ENCODE results near the gene PRIMA1. TPM values are rescaled to one million over a fixed set of nuclear protein-coding genes. Genes with fewer than 3 reads are reported as not detected.

PRIMA1 gene
- total and polyA plus RNA-seq, 2 experiments from 2014 or later, result 2.1 to 3.5 TPM

GRCh38 chr14:93727917-93728650 lies 60.2 kb downstream of the PRIMA1 start (continued):
- TF ChIP-seq CTCF (conservative IDR thresholded peaks at IDR 0.05; ENCODE audit: low read depth in 2 of 2) (no peak), ZNF331 (CRISPR knock-in tag; IDR thresholded peaks at IDR 0.05; ENCODE audit: low read depth) (no peak), EZH2 (IDR thresholded peaks at IDR 0.05; ENCODE audit: low read depth, unreplicated experiment) (no peak)

GRCh38 chr14:93727039-93727740 lies 61.1 kb downstream of the PRIMA1 start:
- Histone ChIP-seq H3K27ac (ENCODE audit: low read depth) (no peak overlapping the region), H3K36me3 (ENCODE audit: insufficient read depth) (no peaks in the 10 kb centered on the region), H3F3A (replicated peaks; ENCODE audit: low read depth) (no peaks in the 10 kb centered on the region), H3K4me2 (no peak overlapping the region), H3K27me3 (ENCODE audit: insufficient read depth) (no peaks in the 10 kb centered on the region), H3K4me1 (ENCODE audit: insufficient read depth) (no peaks in the 10 kb centered on the region), H4K20me1 (replicated peaks; ENCODE audit: insufficient read depth) (no peaks in the 10 kb centered on the region), H3K9me2 (ENCODE audit: insufficient read depth) (0 out of 2 replicates have a peak, but pooled peaks cover 3% of the 10 kb centered on the region), H2AFZ (no peak overlapping the region), H3K79me2 (replicated peaks; ENCODE audit: insufficient read depth) (no peaks in the 10 kb centered on the region), H3K4me3 (no peak overlapping the region)
- Mint-ChIP-seq H3K27me3 (ENCODE audit: insufficient read depth, low read depth, poor library complexity) (peaks cover 5% of the 10 kb centered on the region), H3K36me3 (ENCODE audit: low read depth) (no peaks in the 10 kb centered on the region; the same call in 2 of the 3 replicates), H3K27ac (no peak overlapping the region), H3K4me1 (peaks cover 15% of the 10 kb centered on the region), H3K9me3 (no peaks in the 10 kb centered on the region), H3K4me3 (no peak overlapping the region)
- ATAC-seq (peak; percentile 77), DNase-seq (ENCODE audit: low spot score) (no peak)
- TF ChIP-seq EZH2phosphoT487 (IDR thresholded peaks at IDR 0.05; ENCODE audit: unreplicated experiment) (no peak), EZH2 (IDR thresholded peaks at IDR 0.05; ENCODE audit: low read depth, unreplicated experiment) (no peak), POLR2AphosphoS5 (IDR thresholded peaks at IDR 0.05; ENCODE audit: low read depth) (no peak), ZNF331 (CRISPR knock-in tag; IDR thresholded peaks at IDR 0.05; ENCODE audit: low read depth) (no peak), JUNB (IDR thresholded peaks at IDR 0.05; ENCODE audit: unreplicated experiment) (no peak), ETS1 (IDR thresholded peaks at IDR 0.05) (no peak), NANOG (IDR thresholded peaks at IDR 0.05; ENCODE audit: borderline replicate concordance) (no peak), ZNF462 (CRISPR knock-in tag; IDR thresholded peaks at IDR 0.05) (no peak), STAT1 (IDR thresholded peaks at IDR 0.05; ENCODE audit: unreplicated experiment) (no peak)

Data from GM23338 (cell line).